BJ (cell line): ENCODE measurements around the gene ARID2. TPM values are rescaled to one million over a fixed set of nuclear protein-coding genes. Genes with fewer than 3 reads are reported as not detected.

Experiments
- CTCF ChIA-PET: fragments of 350-600 bp; formaldehyde crosslinking; extraction: SDS; loops from one replicate; lab custom pipeline; 2021; ENCODE audit warnings: antibody characterized with exemption, inconsistent platforms; lab: Yijun Ruan, JAX
- POLR2A ChIA-PET: fragments of 300-600 bp; sonication (Branson Sonifier 250); formaldehyde crosslinking; extraction: SDS; loops from one replicate; lab custom pipeline; 2021; ENCODE audit warnings: antibody characterized with exemption; lab: Charles Lee
- DNase-seq: peaks from one replicate; pipeline ENCODE4 v3.0.0-alpha.2; 2011; ENCODE audit warnings: low read depth
- H3K27me3 ChIP-seq: 2 replicates; pipeline ENCODE4 v1.6.0; 2011; ENCODE audit warnings: low read length; ENCODE audit not compliant: control insufficient read depth, insufficient read depth
- H3K36me3 ChIP-seq: 2 replicates; pipeline ENCODE4 v1.5.1; 2011; ENCODE audit warnings: low read length; ENCODE audit not compliant: control insufficient read depth, insufficient read depth
- H3K4me3 ChIP-seq: 2 replicates; pipeline ENCODE4 v1.5.1; 2011; ENCODE audit warnings: low read depth, mild to moderate bottlenecking, control low read depth, low read length
- CTCF ChIP-seq: IDR thresholded peaks from 2 replicates; pipeline ENCODE4 v1.5.1; 2011; ENCODE audit warnings: low read depth, mild to moderate bottlenecking, control low read depth, inconsistent platforms, low read length, moderate library complexity; ENCODE audit not compliant: insufficient read depth
- polyA plus RNA-seq: library from polyadenylated mRNA; depleted of rRNA; stranded (reverse); fragments of >200 nt; gene quantifications from 2 replicates; pipeline ENCODE4 v1.2.3, GENCODE V29; 2011

The ARID2 gene
- polyA plus RNA-seq, 1 experiment: 11.1 TPM

GRCh38 chr12:45687081-45688015, 42.2 kb upstream of the ARID2 start:
- no peaks in the 10 kb centered on the region for H3K36me3 ChIP-seq
- no peak for TF ChIP-seq CTCF
- ChIA-PET CTCF (no interaction called here), POLR2A (no interaction called here)
- no peak overlapping the region for H3K4me3 ChIP-seq
- peaks cover 4% of the 10 kb centered on the region for H3K27me3 ChIP-seq
- no peak for DNase-seq

GRCh38 chr12:45688183-45688582, 41.3 kb upstream of the ARID2 start:
- ChIA-PET CTCF (interaction anchor here (0.6 kb wide), 1 partner anchor 34 kb away, joined by 3 read pairs; no protein-coding TSS in a partner anchor), POLR2A (no interaction called here)
- TF ChIP-seq CTCF: no peak
- Histone ChIP-seq H3K4me3 (no peak overlapping the region), H3K27me3 (peaks cover 4% of the 10 kb centered on the region), H3K36me3 (no peaks in the 10 kb centered on the region)
- DNase-seq: no peak

GRCh38 chr12:45695035-45695434, 34.5 kb upstream of the ARID2 start:
- no peak for DNase-seq
- TF ChIP-seq CTCF: no peak
- H3K36me3 ChIP-seq: no peaks in the 10 kb centered on the region
- POLR2A ChIA-PET: no interaction called here
- no peak overlapping the region for H3K4me3 ChIP-seq
- H3K27me3 ChIP-seq: no peaks in the 10 kb centered on the region
- CTCF ChIA-PET: interaction anchor here (1.2 kb wide), 1 partner anchor 9 kb away, joined by 4 read pairs; no protein-coding TSS in a partner anchor

GRCh38 chr12:45695606-45696005, 33.9 kb upstream of the ARID2 start:
- POLR2A ChIA-PET: no interaction called here
- H3K36me3 ChIP-seq: no peaks in the 10 kb centered on the region
- TF ChIP-seq CTCF: no peak

GRCh38 chr12:45696049-45696448, 33.5 kb upstream of the ARID2 start:
- CTCF ChIA-PET: no interaction called here
- no peaks in the 10 kb centered on the region for H3K36me3 ChIP-seq

More at GRCh38 chr12:45695606-45696005, 33.9 kb upstream of the ARID2 start:
- Histone ChIP-seq H3K4me3 (no peak overlapping the region), H3K27me3 (no peaks in the 10 kb centered on the region)
- CTCF ChIA-PET: no interaction called here
- DNase-seq: no peak

More at GRCh38 chr12:45696049-45696448, 33.5 kb upstream of the ARID2 start:
- no peak overlapping the region for H3K4me3 ChIP-seq
- TF ChIP-seq CTCF: no peak
- H3K27me3 ChIP-seq: no peaks in the 10 kb centered on the region
- no peak for DNase-seq
- POLR2A ChIA-PET: no interaction called here
